ENCODE measurements around the gene DISP3. TPM values are rescaled to one million over a fixed set of nuclear protein-coding genes. Genes with fewer than 3 reads are reported as not detected.

DISP3 gene
- total and polyA plus RNA-seq, 9 donors = 0.08 to 0.36 (median 0.23) TPM; not detected in 5

DNA sequence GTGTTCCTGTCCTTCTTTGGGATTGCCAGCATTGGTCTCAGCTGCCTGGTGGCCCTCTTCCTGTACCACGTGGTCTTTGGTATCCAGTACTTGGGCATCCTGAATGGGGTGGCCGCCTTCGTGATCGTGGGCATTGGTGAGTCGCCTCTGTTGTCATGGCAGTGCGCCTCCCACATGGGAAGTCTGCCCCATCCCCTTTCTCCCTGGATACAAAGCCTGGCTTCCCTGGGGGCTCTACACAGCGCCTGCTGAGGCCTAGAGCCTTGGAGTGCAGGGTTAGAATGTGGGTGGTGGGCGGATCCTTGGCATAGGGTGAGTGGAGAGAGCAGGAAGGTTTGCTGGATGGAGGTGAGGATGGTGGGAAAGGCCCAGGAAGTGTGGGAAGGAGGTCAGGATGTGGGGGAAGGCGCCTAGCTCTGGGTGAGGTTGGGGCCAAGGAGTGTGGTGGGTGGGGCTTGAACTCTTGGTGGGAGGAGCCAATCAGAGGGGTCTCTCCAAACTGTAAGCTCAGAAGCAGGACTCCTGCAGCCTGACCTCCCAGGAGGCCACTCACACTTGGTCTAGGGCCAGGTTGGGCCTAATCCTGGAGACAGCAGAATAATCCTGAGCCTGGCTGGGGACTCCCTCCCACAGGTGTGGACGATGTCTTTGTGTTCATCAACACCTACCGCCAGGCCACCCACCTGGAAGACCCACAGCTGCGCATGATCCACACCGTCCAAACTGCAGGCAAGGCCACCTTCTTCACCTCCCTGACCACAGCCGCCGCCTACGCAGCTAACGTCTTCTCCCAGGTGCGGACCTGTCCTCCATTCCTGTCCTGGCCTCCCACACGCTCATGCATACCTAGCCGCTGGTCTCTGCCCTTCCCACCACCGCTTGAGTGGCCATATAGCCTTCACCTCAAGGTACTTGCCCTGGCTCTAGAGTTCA lies 36.7 kb downstream of the DISP3 start:
- no peak for TF ChIP-seq EP300 (IDR thresholded peaks at IDR 0.05)
- H3K4me3 ChIP-seq = no peak overlapping the region
- H3K9me3 ChIP-seq = no peaks in the 10 kb centered on the region
- H3K4me1 ChIP-seq (ENCODE audit: insufficient read depth) = no peaks in the 10 kb centered on the region
- no peaks in the 10 kb centered on the region for H3K36me3 ChIP-seq
- intact Hi-C loops (cut with DNase I) = no loop called here
- 86 to 92% (median 89%) methylated on average over 21 of the region's 21 CpGs for WGBS, 3 donors
- DNase-seq = peak in 1 of 5 donors; percentile 10
- H3K27me3 ChIP-seq = no peaks in the 10 kb centered on the region
- no peak overlapping the region for H3K27ac ChIP-seq

DNA sequence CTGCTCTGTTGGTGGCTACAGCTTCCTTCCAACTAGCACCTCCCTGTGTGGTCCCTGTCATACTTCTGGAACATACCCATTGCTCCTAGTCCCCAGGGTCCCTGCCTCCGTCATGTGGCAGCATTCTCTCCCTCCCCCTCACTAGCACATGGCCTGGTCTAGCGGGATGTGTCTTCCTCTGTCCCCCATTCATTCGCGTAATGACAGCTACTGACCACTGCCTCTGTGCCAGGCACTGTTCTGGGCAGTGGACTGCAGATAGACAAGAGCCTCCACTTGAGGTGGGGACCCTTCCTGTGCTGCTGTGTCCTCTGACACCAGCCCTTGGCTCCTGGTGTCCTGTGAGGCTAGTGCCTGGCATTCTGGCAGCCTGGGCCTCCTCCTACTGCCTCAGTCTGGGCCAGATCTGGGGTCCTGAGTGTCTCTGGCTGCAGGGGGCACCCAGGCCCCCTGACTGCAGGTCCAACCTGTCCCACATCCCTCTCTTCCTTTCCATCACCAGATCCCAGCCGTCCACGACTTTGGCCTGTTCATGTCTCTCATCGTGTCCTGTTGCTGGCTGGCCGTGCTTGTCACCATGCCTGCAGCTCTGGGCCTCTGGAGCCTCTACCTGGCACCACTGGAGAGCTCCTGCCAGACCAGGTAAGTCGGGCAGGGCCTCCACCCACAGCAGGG lies 38.1 kb downstream of the DISP3 start:
- DNase-seq = peak in 1 of 5 donors; percentile 13
- no peak overlapping the region for H3K4me3 ChIP-seq
- no peaks in the 10 kb centered on the region for H3K36me3 ChIP-seq
- intact Hi-C loops (cut with DNase I) = no loop called here
- no peak overlapping the region for H3K27ac ChIP-seq
- no peaks in the 10 kb centered on the region for H3K4me1 ChIP-seq (ENCODE audit: insufficient read depth)
- 86 to 90% (median 87%) methylated on average over 9 of the region's 9 CpGs for WGBS, 3 donors
- no peaks in the 10 kb centered on the region for H3K9me3 ChIP-seq
- H3K27me3 ChIP-seq = no peaks in the 10 kb centered on the region
- TF ChIP-seq, protein P1, sequence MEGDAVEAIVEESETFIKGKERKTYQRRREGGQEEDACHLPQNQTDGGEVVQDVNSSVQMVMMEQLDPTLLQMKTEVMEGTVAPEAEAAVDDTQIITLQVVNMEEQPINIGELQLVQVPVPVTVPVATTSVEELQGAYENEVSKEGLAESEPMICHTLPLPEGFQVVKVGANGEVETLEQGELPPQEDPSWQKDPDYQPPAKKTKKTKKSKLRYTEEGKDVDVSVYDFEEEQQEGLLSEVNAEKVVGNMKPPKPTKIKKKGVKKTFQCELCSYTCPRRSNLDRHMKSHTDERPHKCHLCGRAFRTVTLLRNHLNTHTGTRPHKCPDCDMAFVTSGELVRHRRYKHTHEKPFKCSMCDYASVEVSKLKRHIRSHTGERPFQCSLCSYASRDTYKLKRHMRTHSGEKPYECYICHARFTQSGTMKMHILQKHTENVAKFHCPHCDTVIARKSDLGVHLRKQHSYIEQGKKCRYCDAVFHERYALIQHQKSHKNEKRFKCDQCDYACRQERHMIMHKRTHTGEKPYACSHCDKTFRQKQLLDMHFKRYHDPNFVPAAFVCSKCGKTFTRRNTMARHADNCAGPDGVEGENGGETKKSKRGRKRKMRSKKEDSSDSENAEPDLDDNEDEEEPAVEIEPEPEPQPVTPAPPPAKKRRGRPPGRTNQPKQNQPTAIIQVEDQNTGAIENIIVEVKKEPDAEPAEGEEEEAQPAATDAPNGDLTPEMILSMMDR (IDR thresholded peaks at IDR 0.05) = no peak
- no peak for TF ChIP-seq EP300 (IDR thresholded peaks at IDR 0.05)
- no peak for TF ChIP-seq POLR2A (IDR thresholded peaks at IDR 0.05)

DNA sequence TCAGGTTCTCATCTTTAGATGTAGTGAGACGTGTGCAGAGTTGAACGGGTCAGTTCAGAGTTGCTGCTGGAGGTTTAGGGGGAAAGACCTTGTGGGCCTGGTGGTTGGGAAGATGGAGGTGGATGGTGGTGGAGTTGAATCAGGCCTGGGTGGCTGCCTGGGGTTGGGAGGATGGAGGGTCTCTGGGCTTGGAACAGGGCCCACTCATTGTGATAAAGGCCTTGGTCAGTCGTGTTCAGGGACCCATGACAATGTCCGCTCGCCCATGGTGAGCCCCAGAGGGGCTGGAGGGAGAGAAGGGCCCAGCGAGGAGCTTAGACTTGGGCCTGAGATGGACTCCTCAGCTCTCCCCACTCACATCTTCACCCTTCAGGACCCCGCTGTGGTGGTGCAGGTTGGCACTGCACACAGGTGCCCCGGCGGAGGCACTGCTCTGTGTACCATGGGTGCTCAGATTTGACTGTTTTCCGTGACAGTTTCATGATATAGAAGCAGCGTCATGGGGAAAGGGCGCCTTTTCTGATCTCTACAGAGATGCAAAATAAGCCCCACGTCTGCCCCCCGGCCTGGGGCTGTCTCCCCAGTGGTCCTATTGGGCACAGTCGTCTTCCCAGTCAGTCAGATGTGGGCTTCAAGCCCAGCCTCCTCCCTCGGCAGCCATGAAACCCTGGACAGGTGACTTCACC lies 39.2 kb downstream of the DISP3 start:
- Histone ChIP-seq H3K4me1 (ENCODE audit: insufficient read depth) (no peaks in the 10 kb centered on the region), H3K27me3 (no peaks in the 10 kb centered on the region), H3K9me3 (no peaks in the 10 kb centered on the region), H3K4me3 (no peak overlapping the region), H3K27ac (no peak overlapping the region), H3K36me3 (no peaks in the 10 kb centered on the region)
- WGBS, 3 donors = 79 to 88% (median 87%) methylated on average over 16 of the region's 16 CpGs
- DNase-seq = peak in 1 of 5 donors; percentile 17
- intact Hi-C loops (cut with DNase I) = no loop called here
- TF ChIP-seq, protein P1 (IDR thresholded peaks at IDR 0.05) = no peak

DNA sequence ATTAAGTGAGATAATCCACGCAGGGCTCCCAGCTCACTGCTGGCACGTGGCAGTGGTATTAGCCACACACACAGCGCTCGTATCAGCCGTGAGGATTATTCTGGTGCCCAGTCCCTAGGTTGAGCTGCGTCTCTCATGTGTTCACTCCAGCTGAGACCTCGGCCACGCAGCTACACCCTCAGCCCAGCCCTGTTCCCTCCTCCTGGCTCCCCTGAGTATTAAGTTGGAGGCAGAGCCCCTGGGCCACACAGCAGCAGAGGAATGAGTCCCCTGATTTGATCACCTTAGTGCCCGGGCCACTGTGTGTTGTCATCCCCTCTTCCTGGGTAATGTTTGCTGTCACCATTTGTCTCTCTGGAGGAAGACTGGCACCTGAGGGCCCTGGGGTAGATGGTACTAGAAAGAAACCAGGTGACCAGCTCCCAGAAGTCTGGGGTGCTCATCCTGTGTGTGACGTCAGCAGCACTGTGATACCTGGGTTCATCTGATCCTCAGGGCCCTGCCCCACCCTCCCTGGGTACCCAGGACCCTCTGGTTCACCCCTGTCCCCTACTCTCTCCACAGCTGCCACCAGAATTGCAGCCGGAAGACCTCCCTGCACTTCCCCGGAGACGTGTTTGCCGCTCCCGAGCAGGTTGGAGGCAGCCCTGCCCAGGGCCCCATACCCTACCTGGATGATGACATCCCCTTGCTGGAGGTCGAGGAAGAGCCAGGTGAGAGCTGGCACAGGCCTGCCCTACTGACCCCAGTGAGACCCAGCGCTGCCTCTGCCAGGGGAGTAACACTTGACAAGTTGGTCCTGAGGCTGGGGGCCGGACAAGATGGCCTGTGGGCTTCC lies 40.1 kb downstream of the DISP3 start:
- H3K36me3 ChIP-seq = no peaks in the 10 kb centered on the region
- no peaks in the 10 kb centered on the region for H3K9me3 ChIP-seq
- intact Hi-C loops (cut with DNase I) = no loop called here
- peak in 1 of 5 donors; percentile 3 for DNase-seq
- H3K27ac ChIP-seq = no peak overlapping the region
- no peaks in the 10 kb centered on the region for H3K27me3 ChIP-seq
- H3K4me1 ChIP-seq (ENCODE audit: insufficient read depth) = no peaks in the 10 kb centered on the region
- H3K4me3 ChIP-seq = no peak overlapping the region
- 84 to 88% (median 85%) methylated on average over 18 of the region's 18 CpGs for WGBS, 3 donors
- TF ChIP-seq, protein P1 (IDR thresholded peaks at IDR 0.05) = no peak
- no peak for TF ChIP-seq POLR2A (IDR thresholded peaks at IDR 0.05)
- no peak for TF ChIP-seq EP300 (IDR thresholded peaks at IDR 0.05)

Data from ovary (tissue), 9 donors.